Type B pancreatic cell (in vitro differentiated cells): ENCODE measurements around the gene REC114. TPM values are rescaled to one million over a fixed set of nuclear protein-coding genes. Genes with fewer than 3 reads are reported as not detected.

ENCODE experiments used
- DNase-seq: peaks from one replicate; pipeline ENCODE4 v3.0.0; 2021; ENCODE audit warnings: mixed read lengths; ENCODE audit not compliant: unreplicated experiment; ENCODE audit errors: extremely low spot score
- H3K27ac Mint-ChIP-seq: 2 replicates; pipeline ENCODE4 v1.8.0; 2021; ENCODE audit warnings: mild to moderate bottlenecking, mixed read lengths
- H3K27me3 Mint-ChIP-seq: 2 replicates; pipeline ENCODE4 v1.8.0; 2021; ENCODE audit warnings: mixed read lengths
- H3K36me3 Mint-ChIP-seq: 2 replicates; pipeline ENCODE4 v1.8.0; 2021; ENCODE audit warnings: mixed read lengths
- H3K4me1 Mint-ChIP-seq: one replicate; pipeline ENCODE4 v1.8.0; 2021; ENCODE audit warnings: mixed read lengths; ENCODE audit not compliant: unreplicated experiment
- H3K4me3 Mint-ChIP-seq: 2 replicates; pipeline ENCODE4 v1.8.0; 2021; ENCODE audit warnings: mild to moderate bottlenecking, mixed read lengths
- H3K9me3 Mint-ChIP-seq: 2 replicates; pipeline ENCODE4 v1.8.0; 2021; ENCODE audit warnings: mixed read lengths
- total RNA-seq: library from RNA; stranded (reverse); gene quantifications from 2 replicates; pipeline ENCODE4 v1.2.1, GENCODE V29; 2021; ENCODE audit warnings: low replicate concordance
- TF ChIP-seq, protein P1 (sequence below): fragments of 200-600 bp; sonication (generic); conservative IDR thresholded peaks from 2 replicates; pipeline ENCODE4 v1.5.0; 2021; ENCODE audit warnings: antibody characterized with exemption, mild to moderate bottlenecking

The REC114 gene
- total RNA-seq, 1 donor from 2014 or later, result not detected

DNA sequence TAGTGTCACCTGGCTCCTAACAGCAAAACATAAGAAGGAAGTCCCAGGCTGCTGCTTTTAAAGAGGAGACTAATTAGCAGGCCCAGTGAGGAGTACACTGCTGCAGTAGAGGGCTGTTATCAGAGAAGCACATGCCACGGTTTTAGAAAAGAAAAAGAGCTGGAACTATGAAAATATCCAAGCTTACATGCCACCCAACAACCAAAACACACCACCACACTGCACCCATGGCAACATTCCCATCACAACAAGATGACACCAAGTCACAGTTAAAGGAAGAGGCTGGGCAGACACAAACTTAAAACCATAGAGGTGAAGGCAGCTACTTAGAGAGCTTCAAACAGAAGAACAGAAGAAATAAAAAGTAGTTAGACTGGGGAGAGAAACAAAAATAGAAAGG is 153.2 kb downstream of the REC114 start:
- TF ChIP-seq, protein P1, sequence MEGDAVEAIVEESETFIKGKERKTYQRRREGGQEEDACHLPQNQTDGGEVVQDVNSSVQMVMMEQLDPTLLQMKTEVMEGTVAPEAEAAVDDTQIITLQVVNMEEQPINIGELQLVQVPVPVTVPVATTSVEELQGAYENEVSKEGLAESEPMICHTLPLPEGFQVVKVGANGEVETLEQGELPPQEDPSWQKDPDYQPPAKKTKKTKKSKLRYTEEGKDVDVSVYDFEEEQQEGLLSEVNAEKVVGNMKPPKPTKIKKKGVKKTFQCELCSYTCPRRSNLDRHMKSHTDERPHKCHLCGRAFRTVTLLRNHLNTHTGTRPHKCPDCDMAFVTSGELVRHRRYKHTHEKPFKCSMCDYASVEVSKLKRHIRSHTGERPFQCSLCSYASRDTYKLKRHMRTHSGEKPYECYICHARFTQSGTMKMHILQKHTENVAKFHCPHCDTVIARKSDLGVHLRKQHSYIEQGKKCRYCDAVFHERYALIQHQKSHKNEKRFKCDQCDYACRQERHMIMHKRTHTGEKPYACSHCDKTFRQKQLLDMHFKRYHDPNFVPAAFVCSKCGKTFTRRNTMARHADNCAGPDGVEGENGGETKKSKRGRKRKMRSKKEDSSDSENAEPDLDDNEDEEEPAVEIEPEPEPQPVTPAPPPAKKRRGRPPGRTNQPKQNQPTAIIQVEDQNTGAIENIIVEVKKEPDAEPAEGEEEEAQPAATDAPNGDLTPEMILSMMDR, result no peak
- no peak for DNase-seq
- Mint-ChIP-seq H3K9me3 (no peaks in the 10 kb centered on the region), H3K4me3 (no peak overlapping the region), H3K27me3 (no peaks in the 10 kb centered on the region), H3K27ac (no peak overlapping the region), H3K4me1 (peaks cover 30% of the 10 kb centered on the region), H3K36me3 (peaks cover 7% of the 10 kb centered on the region)

DNA sequence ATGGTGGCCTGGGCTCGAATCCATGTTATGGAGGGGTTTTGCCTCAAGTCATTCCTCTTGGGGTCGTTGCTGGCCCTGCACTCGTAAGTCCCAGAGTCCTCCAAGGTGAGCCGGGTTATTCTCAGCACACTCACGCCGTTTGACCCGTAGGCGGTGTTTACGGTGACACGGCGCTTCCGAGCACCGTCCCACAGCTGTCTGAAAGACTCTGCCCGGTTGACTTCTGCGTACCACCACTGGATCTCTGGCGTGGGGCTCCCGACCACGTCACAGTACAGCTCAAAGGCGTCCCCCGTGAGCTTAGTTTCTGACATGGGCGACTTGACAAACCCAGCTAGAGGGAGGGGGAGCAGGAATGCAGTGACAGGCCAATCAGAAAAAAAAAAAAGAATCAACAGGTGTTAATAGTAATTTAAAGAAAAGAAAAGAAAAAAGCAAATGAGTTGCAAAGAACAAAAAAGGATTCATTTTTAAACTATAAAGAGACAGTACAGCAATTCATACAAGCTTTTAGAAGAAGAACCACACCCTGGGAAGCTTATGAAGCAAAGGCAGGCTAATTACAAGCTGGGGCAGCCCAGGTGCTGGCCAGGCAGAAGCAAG is 154.2 kb downstream of the REC114 start:
- TF ChIP-seq, protein P1, result no peak
- DNase-seq, result no peak
- Mint-ChIP-seq H3K27ac (no peak overlapping the region), H3K27me3 (no peaks in the 10 kb centered on the region), H3K36me3 (peaks cover 3% of the 10 kb centered on the region), H3K4me3 (no peak overlapping the region), H3K4me1 (peaks cover 30% of the 10 kb centered on the region), H3K9me3 (no peaks in the 10 kb centered on the region)

DNA sequence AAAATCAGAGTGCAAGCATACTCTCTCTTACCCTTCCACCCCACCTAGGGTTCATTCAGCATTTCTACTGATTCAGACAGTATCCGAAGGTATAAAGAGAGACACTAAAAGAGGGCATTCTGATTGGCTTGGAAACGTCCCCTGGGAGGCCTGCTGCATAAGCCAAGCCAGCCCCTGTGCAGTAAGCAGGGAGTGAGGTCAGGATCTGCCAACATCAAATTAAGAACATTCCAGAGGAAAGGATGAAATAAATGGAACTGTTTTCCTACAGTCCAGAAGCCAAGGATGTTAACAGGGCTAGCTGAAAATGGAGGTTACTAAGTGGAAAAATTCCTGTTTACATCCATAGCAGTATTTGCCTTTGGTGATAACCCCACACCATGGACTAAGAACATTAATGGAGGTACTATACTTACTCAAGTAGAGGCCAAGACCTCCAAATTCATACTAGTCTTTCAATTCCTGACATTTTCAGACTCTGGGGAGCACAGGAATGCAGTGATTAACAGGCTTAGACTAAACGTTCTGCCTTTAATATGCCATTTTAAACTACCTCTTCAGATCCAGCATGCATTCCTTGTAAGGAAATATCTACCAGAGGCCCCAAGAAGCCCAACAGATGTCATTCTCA is 155.7 kb downstream of the REC114 start:
- H3K27ac Mint-ChIP-seq, result no peak overlapping the region
- H3K27me3 Mint-ChIP-seq, result no peaks in the 10 kb centered on the region
- H3K9me3 Mint-ChIP-seq, result no peaks in the 10 kb centered on the region
- peaks cover 29% of the 10 kb centered on the region for H3K4me1 Mint-ChIP-seq
- TF ChIP-seq, protein P1, result no peak
- peak overlapping the region; percentile 8 for H3K4me3 Mint-ChIP-seq
- no peak for DNase-seq
- peaks cover 3% of the 10 kb centered on the region for H3K36me3 Mint-ChIP-seq

DNA sequence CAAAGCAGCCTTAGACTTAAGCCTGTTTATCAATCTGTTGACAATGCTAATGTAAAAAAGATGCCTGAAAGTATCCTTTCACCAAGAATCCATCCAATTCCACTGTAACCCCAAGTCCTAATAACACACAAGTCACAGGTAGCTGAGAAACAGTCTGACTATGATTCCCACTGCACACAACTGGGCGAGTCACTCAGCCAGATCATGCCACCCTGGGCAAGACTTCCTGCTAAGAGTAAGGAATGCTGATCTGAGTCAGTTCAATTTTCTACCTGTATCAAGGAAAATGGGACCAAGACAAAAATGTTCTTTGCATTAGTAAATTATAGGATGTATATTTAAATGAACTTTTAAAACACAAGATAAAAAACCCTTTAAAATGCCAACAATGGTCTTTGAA is 157.0 kb downstream of the REC114 start:
- peaks cover 23% of the 10 kb centered on the region for H3K4me1 Mint-ChIP-seq
- H3K27me3 Mint-ChIP-seq, result no peaks in the 10 kb centered on the region
- H3K9me3 Mint-ChIP-seq, result no peaks in the 10 kb centered on the region
- TF ChIP-seq, protein P1, result no peak
- H3K27ac Mint-ChIP-seq, result no peak overlapping the region
- H3K4me3 Mint-ChIP-seq, result no peak overlapping the region
- H3K36me3 Mint-ChIP-seq, result peaks cover 3% of the 10 kb centered on the region
- DNase-seq, result no peak

DNA sequence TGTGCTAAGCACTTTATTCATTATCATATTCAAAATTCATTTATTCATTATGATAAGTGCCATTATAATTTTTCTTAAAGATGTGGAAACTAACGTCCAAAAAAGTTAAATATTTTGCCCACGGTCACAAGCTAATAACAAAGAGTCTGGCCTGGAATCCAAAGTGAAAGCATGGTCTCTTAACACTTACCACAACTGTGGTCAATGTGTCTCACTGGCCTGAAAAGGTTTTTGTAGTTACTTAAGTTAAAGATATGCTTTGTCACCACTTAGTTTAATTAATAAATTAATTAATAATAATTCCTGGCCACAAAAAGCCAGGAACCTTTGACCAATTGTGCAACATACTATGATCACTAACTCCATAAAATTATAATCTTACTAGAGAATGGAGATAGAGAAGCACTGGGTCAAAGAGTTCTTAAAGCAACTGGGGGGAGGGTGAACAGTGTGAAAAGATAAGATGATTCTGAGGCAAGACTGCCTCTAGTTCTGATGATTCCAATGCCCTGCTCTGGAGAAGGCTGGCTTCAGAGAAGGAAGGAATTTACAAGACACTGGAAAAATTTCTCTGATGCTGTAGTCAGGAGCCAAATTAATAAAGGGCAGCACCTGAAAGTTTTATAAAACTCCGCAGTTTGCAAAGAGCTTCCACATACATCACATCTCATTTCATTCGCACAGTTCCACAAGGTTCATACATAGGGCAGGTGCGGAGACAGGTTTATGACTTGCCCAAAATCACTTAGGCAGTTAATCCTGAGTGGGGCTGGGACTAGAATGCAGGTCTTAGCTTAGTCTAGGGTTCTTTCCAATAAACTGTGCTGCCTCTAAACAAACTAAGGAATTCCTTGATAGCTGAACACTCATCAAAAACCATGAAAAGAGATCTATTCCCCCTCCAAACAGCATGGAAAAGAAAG is 157.7 kb downstream of the REC114 start:
- DNase-seq, result no peak
- Mint-ChIP-seq H3K27me3 (no peaks in the 10 kb centered on the region), H3K27ac (no peak overlapping the region), H3K9me3 (no peaks in the 10 kb centered on the region), H3K36me3 (peaks cover 3% of the 10 kb centered on the region), H3K4me3 (no peak overlapping the region), H3K4me1 (peaks cover 23% of the 10 kb centered on the region)
- TF ChIP-seq, protein P1, result no peak
